Right lobe of liver (tissue), 4 donors: ENCODE data around the gene TACR1.

Experiments
- POLR2A ChIP-seq: fragments of 450-650 bp; IDR thresholded peaks from one replicate; pipeline ENCODE4 v1.6.1; 2017; ENCODE audit warnings: antibody characterized with exemption, mild to moderate bottlenecking
- TF ChIP-seq, protein P1 (sequence below), 4 donors: fragments of 200-600 bp in 3 of 4; fragments of 450-650 bp in 1 of 4; IDR thresholded peaks; one replicate each; pipeline versions ENCODE4 v1.5.1 to v1.8.0; 2016 to 2022; ENCODE audit warnings: antibody characterized with exemption in 4 of 4, mild to moderate bottlenecking in 2 of 4
- donor health status: DM: no; HTN: no; CAD: no.
- donor health status: DM: no; HTN: no; CAD: no.
- donor health status: DM: no; HTN: yes; CAD: no.

- TF ChIP-seq, protein P1, sequence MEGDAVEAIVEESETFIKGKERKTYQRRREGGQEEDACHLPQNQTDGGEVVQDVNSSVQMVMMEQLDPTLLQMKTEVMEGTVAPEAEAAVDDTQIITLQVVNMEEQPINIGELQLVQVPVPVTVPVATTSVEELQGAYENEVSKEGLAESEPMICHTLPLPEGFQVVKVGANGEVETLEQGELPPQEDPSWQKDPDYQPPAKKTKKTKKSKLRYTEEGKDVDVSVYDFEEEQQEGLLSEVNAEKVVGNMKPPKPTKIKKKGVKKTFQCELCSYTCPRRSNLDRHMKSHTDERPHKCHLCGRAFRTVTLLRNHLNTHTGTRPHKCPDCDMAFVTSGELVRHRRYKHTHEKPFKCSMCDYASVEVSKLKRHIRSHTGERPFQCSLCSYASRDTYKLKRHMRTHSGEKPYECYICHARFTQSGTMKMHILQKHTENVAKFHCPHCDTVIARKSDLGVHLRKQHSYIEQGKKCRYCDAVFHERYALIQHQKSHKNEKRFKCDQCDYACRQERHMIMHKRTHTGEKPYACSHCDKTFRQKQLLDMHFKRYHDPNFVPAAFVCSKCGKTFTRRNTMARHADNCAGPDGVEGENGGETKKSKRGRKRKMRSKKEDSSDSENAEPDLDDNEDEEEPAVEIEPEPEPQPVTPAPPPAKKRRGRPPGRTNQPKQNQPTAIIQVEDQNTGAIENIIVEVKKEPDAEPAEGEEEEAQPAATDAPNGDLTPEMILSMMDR (IDR thresholded peaks at IDR 0.05): no peak
- no peak for TF ChIP-seq POLR2A
Observed at GRCh38 chr2:75077909-75078308, 121.4 kb downstream of the TACR1 start.
